Measurements from ENCODE around the gene GAK.
"Not testable (repeated sequence)": the region's sequence is repeated elsewhere in the genome, so short reads cannot be mapped to it uniquely, and the experiment has no call there.

Gene GAK

GRCh38 chr4:808860-809570 is 123.1 kb downstream of the GAK start:
- DNase-seq (ENCODE audit: low spot score), result no peak

GRCh38 chr4:807792-808191 is 124.3 kb downstream of the GAK start:
- DNase-seq (ENCODE audit: low spot score), result no peak

GRCh38 chr4:806979-807378 is 125.1 kb downstream of the GAK start:
- DNase-seq (ENCODE audit: low spot score), result not testable (repeated sequence)

- DNase-seq (ENCODE audit: low spot score), result no peak
These were observed 127.3 kb downstream of the GAK start for GRCh38 chr4:804804-805203.

GRCh38 chr4:803884-804283 is 128.2 kb downstream of the GAK start:
- DNase-seq (ENCODE audit: low spot score), result no peak

- no peak for DNase-seq (ENCODE audit: low spot score)
These were observed 130.5 kb downstream of the GAK start for GRCh38 chr4:801436-802124.
